Measurements from ENCODE around the gene VPS52.

GRCh38 chr6:33298773-33299236, 27.1 kb upstream of the VPS52 start, which contains the start of gene RGL2:
- no peak for TF ChIP-seq YY1 (IDR thresholded peaks at IDR 0.05; ENCODE audit: insufficient read depth, insufficient read length)
- TF ChIP-seq SUZ12 (IDR thresholded peaks at IDR 0.05; ENCODE audit: extremely low read depth, insufficient read depth, insufficient read length), result no peak
- no peak for TF ChIP-seq ZNF274 (IDR thresholded peaks at IDR 0.05; ENCODE audit: low read depth, low read length)

All from NT2/D1 (cell line).